IMR-90 (cell line): ENCODE results near the gene SLC6A6.

Source experiments
- POLR2A ChIP-seq: IDR thresholded peaks from 2 replicates; pipeline ENCODE4 v1.6.1; 2012; ENCODE audit warnings: mild to moderate bottlenecking, low read depth, low read length
- TF ChIP-seq, protein P1 (sequence below): conservative IDR thresholded peaks from 2 replicates; pipeline ENCODE4 v1.5.1; 2012; ENCODE audit warnings: mild to moderate bottlenecking, low read depth, low read length, improper control_type of control experiment

DNA sequence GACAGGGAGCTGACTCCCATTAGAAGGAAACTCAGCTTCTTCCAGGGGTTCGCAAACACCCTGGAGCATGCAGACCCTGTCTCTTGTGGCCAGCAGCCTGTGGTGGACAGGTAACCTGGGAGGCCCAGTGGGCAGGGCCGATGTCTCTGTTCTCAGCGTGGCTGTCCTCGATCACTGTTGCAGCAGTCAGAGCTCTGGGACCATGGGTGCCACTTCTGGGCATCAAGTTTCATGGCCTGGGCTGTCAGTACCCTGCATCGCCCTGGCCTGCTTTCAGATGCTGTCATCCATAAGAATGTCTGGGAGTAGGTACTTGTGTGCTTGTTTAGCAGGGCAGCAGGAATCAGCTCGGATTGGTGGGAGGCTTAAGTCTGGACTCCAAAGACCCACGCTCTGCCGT lies 54.4 kb downstream of the SLC6A6 start:
- TF ChIP-seq, protein P1, sequence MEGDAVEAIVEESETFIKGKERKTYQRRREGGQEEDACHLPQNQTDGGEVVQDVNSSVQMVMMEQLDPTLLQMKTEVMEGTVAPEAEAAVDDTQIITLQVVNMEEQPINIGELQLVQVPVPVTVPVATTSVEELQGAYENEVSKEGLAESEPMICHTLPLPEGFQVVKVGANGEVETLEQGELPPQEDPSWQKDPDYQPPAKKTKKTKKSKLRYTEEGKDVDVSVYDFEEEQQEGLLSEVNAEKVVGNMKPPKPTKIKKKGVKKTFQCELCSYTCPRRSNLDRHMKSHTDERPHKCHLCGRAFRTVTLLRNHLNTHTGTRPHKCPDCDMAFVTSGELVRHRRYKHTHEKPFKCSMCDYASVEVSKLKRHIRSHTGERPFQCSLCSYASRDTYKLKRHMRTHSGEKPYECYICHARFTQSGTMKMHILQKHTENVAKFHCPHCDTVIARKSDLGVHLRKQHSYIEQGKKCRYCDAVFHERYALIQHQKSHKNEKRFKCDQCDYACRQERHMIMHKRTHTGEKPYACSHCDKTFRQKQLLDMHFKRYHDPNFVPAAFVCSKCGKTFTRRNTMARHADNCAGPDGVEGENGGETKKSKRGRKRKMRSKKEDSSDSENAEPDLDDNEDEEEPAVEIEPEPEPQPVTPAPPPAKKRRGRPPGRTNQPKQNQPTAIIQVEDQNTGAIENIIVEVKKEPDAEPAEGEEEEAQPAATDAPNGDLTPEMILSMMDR: no peak
- TF ChIP-seq POLR2A: no peak
